Peyer's patch (tissue), 4 donors: ENCODE results near the gene PPP2R5C.

ENCODE experiments used
- CTCF ChIP-seq, 6 experiments: fragments of 450-650 bp in 4 of 6; fragments of 200-600 bp in 2 of 6; sonication (generic) in 1 of 6; IDR thresholded peaks; one replicate each; pipeline ENCODE4 v1.5.1; 2017 to 2019; ENCODE audit warnings: antibody characterized with exemption in 6 of 6, mild to moderate bottlenecking in 3 of 6, moderate library complexity in 1 of 6
- POLR2A ChIP-seq, 2 donors: fragments of 450-650 bp; IDR thresholded peaks; one replicate each; pipeline ENCODE4 v1.5.1; 2017; ENCODE audit warnings: antibody characterized with exemption in 2 of 2, mild to moderate bottlenecking in 2 of 2, moderate library complexity in 2 of 2

- TF ChIP-seq CTCF (IDR thresholded peaks at IDR 0.05) (no peak), POLR2A (IDR thresholded peaks at IDR 0.05) (no peak)
Measured at GRCh38 chr14:101973356-101973755, 211.8 kb downstream of the PPP2R5C start.
